GM21576 (cell line): ENCODE data around the gene CRK.

Source experiments
- ATAC-seq: cut with Tn5 transposase; IDR thresholded peaks from one replicate; pipeline ENCODE4 v1.9.1; 2021; ENCODE audit warnings: mild to moderate bottlenecking, moderate library complexity; ENCODE audit not compliant: unreplicated experiment

CRK gene

DNA sequence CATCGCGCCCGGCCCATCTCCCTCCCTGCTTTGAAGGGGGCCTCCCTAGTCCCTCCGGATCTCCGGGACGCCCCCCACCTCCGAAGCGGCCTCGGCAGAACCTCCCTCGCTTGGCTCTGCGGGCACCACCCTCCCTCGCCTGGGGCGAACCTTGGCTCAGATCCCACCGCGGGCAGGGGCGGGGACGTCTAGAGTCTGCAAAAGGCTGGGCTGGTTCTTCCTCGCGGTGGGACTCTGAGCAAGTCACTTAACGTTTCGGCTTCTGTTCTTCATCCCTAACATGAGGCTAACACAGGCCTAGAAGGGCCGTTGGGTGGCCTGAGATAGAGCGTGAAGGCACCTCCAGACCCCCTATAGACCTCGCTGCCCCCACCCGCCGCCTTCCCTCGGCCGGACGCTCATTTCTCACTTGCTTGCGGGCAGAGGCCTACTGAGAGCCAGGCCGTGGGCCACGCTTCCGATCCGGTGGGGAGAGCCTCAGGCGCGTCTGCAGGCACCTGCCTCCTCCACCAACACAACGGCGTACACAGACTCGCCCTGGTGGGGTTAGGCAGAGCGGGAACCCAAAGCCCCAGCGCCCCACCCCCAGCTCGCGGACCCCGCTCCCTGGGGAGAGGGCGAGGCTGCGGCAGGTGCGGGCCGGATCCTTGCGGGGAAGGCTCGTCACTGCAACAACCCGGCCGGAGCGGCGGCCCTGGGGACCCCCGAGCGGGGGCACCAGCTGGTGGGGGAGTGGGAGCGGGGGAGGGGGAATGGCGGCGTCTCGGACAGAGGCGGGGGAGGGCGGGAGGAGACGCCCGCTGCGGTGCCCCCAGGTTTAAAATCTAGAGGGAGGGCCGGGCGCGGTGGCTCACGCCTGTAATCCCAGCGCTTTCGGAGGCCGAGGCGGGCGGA is 31.0 kb upstream of the CRK start:
- no peak for ATAC-seq

DNA sequence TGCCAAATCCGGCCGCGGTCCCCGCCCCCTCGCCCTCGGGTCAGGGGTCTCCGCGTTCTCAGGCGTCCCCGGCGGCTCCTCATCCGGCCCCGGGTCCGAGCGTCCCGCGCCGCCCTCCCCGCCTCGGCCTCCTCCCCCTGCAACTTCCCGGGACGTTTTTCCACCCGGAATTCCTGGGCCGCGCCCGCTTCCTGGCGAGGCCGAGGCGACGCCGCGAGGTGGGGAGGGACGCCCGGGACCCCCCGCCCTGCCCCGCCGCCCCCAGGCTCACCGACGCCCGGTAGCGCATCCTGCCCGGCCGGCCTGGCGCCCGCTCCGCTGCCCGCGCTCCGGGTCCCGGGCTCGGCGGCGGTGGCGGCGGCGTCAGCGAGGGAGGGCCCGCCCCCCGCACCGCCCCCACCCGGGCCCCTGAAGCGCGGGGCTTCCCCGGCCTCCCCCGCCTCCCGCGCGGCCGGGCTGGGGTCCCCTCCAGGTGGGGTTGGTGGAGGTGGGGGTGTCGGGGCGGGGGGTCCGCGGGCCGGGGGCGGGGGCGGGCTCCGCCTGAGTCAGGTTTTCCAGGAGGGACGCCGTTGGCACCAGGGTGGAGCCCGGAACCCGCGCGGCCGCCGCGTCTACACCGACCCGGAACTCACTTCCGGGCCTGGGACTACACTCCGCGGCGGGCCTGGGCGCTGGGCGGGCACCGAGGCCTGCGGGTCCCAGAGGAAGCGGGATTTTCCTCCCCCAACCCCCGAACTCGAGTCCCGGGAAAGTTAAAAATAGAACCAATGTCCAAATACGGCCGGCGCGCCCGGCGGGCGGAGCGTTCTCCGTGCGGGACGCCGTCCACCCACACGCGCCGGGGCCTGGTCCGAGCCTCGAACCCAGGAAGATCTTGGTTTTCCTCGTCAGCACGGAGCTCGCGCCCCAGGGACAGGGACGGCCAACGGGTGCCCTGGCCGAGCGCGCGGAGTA is 29.7 kb upstream of the CRK start:
- no peak for ATAC-seq

GRCh38 chr17:1484676-1485422 is 28.8 kb upstream of the CRK start:
- peak; percentile 27 for ATAC-seq

DNA sequence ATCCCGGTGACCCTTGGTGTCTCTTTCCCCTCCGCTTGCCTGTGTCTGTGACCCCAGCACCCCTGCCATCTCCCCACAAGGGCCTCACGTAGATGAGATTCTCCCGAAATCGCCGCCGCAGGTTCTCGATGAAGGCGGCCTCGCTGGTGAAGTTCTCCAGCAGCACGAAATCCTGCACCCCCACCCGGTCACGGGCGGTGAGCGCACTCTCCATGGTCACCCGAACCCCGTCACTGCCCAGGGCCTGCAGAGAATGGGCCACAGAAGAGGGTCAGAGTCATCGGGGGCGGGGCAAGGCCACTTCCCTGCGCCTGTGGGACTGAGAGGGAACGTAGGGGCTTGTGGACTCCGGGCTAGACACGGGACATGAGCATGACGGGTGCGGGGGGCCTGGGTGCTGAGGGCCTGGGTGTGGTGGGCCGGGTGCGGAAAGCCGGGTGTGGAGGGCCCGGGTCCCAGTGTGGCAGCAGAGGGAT is 28.1 kb upstream of the CRK start:
- ATAC-seq = no peak

- no peak for ATAC-seq
These were observed 26.6 kb upstream of the CRK start for GRCh38 chr17:1482680-1483079.

GRCh38 chr17:1481736-1482135 is 25.7 kb upstream of the CRK start:
- ATAC-seq = no peak

DNA sequence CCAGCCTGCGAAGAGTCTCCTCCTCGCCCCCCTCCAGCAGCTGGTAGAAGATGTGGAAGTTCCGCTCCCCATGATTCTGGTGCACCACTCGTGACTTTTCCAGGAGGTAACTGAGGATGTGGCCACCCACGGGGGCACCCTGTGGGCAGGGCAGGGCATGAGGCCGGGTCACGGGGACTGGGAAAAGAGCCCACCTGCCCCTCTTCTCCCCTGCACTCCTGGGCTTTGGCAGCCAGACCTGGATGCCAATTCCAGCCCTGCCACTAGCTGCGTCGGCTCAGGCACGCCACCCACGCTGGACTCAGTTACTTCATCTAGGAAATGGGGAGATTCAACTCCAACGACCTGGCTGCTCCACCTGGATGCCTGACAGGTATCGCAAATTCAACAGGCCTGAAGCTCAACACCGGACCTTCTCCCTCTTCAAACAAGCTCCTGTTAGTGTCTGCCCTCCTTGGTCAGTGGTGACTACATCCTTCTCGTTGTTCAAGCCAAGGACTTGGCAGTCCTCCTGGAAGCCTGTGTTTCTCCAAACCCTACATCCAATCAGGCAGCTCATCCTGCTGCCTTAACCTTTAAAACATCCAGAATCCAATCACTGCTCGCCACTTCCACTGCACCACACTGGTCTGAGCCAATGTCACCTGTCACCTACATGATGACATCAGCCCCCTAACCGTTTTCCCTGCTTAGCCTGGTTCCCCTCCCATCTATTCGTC is 24.9 kb upstream of the CRK start:
- ATAC-seq = no peak

GRCh38 chr17:1478418-1478817 is 22.4 kb upstream of the CRK start:
- no peak for ATAC-seq

DNA sequence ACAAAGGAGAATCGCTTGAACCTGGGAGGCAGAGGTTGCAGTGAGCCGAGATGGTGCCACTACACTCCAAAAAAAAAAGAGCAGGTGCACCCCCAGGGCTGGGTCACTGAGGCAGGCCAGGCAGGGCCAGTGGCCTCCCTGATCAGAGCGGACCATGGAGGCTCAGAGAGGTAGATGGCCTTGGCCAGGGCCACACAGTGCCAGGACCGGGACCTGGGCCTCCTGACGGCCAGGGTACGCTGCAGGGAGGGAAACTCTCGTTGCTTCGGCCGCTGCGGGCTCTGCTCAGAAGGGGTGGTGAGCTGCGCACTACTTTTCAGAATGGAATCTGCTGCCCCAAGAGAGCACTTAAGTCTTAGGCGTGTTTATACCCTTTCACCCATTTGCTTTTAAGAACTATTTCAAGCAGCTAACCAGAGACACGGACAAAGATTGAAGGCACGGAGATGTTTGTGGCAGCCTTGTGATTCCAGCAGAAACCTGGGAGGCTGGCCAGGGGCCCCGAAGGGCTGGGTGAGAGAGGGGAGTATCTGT is 19.4 kb upstream of the CRK start:
- ATAC-seq = no peak

DNA sequence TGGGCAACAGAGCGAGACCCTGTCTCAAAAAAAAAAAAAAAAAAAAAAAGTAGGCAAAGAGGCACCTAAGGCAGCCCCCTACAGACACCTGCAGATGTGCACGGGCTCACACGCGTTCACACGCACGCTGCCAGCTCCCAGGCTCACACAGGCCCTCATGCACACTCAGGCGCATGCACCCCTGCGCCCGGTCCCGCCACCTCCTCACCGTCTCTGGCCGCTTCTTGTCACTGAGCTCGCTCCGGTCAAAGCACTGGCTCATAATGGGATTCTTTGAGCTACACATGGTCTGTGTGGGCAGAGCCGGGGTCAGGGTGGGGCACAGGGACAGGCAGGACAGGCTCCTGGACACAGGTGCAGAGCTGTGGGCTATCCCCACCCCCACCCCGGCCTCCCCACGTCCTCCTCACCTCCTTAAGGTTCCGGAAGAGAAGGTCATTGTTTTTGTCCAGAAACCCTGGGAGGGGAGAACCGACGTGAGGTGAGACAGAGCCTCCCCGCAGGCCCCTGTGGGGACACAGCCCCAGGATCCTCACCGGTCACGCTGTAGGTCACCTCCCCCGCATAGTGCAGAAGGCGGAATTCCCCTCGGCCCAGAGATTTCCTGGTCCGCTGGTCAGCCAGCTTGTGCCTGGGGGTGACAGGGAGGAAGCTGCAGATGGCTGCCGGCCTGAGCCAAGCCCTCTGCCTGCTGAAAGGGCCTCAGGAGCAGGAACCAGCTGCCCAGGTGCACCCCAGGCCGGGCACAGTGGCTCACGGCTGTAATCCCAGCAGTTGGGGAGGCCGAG is 18.6 kb upstream of the CRK start:
- ATAC-seq = peak; percentile 69

DNA sequence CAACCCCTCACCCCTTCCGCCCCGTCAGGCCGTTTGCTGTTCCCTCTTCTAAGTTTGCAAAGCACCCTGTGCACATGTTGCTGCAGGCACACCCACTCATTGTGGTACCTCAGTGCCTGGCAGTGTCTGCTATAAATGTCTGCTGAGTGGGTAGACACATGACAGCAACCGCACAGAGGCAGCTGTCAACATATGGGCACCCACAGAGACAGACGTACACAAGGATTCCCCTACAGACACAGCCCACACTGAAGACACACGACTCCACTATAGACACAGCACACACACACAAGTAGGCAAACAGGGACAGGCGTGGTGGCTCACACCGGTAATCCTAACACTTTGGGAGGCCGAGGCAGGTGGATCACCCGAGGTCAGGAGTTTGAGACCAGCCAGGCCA is 17.8 kb upstream of the CRK start:
- no peak for ATAC-seq

GRCh38 chr17:1473170-1473569 is 17.1 kb upstream of the CRK start:
- ATAC-seq = no peak

- ATAC-seq = no peak
These were observed 16.1 kb upstream of the CRK start for GRCh38 chr17:1471911-1472821.

DNA sequence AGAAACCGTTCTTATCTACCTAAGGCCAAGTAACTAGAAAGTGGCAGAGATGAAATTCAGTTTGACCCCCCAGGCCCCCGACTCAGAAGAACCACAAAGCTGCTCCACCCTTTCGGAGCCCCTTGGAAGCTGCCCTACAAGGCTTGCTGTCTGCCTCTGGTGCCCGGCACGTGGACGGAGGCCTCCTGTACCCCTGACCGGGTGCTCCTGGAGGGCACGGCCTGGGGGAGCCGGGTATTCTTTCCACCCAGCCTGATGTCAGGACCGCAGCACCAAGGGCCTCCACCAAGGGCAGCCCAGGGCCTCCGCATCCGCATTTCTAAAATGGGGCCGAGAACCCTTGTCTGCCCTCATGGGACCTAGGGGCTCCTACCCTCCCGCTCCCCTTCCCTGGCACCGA is 15.5 kb upstream of the CRK start:
- no peak for ATAC-seq

GRCh38 chr17:1470755-1471462 is 14.9 kb upstream of the CRK start:
- ATAC-seq = no peak

DNA sequence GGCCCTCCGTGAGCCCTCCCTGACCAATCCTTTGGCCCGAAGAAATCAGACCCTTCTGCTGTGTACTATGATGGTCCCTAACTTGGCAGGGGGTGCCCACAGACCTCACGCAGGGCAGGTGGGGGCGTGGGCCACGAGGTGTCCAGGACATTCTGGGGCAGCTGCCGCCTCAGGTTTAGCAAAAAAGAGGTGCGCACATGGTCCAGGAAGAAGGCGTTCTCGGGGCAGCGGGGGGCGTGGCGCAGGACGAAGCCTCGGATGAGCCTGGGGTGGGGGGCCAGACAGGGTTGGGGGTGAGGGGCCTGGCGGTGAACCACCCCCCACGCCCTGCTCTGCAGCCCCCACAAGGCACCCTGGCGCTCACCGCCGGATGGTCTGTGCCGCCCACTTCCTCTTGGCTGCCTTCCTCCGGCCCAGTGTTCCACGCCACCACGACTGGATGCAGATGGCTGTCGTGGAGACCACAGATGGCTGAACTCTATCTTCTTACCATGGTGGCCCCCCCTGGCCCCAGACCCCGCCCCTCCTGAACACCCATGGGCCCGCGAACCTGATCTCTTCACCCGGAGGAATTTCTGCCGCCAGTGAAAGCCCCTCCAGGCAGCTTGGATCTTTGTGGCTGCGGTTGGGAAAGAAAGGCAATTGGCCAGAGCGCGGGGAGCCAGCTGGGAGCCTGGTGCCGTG is 14.2 kb upstream of the CRK start:
- no peak for ATAC-seq

GRCh38 chr17:1469231-1469852 is 13.3 kb upstream of the CRK start:
- no peak for ATAC-seq
